Stimulated activated CD4-positive, alpha-beta T cell treated with anti-CD3 and anti-CD28 coated beads, Interleukin-15, amount 100 ng/mL, for 1 hour (primary cell): ENCODE measurements around the gene SLC28A1.
A peak's percentile ranks its signal among the peaks of the same experiment; 100 is the strongest.
"Not testable (repeated sequence)": the region's sequence is repeated elsewhere in the genome, so short reads cannot be mapped to it uniquely, and the experiment has no call there.

ENCODE experiments used
- DNase-seq, 2 donors: peaks; one replicate each; pipeline ENCODE4 v3.0.0-alpha.2; 2020; ENCODE audit warnings: low read depth in 1 of 2, low spot score in 1 of 2

SLC28A1 gene

DNA sequence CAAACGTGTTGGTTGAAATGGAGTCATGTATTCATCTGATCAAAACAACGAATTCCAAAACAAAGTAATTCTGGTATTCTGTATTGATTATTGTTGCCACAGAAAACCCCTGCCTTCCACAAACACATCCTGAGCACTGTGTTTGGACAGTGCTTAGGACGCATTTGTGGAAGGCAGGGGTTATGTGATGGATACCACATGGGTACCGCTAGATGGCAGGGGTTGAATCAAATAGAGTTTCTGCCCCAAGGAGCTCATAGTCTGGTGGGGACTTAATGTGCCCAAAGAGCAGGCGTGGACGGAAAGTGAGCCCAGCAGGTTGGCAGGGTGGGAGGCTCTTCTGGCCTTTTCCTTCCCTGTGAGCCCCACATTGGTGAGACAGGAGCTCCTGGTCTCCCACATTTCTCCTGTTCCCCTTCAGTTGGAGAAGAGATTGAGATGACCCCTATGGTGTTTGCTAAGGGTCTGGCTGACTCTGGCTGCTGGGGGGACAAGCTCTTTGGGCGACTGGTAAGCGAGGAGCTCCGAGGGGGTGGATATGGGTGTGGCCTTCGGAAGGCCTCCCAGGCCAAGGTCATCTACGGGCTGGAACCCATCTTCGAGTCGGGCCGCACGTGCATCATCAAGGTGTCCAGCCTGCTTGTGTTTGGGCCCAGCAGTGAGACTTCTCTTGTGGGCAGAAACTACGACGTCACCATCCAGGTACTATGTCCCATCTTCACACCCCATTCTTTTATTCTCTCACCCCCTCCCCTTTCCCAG, 22.1 kb upstream of the SLC28A1 start:
- DNase-seq: no peak

DNA sequence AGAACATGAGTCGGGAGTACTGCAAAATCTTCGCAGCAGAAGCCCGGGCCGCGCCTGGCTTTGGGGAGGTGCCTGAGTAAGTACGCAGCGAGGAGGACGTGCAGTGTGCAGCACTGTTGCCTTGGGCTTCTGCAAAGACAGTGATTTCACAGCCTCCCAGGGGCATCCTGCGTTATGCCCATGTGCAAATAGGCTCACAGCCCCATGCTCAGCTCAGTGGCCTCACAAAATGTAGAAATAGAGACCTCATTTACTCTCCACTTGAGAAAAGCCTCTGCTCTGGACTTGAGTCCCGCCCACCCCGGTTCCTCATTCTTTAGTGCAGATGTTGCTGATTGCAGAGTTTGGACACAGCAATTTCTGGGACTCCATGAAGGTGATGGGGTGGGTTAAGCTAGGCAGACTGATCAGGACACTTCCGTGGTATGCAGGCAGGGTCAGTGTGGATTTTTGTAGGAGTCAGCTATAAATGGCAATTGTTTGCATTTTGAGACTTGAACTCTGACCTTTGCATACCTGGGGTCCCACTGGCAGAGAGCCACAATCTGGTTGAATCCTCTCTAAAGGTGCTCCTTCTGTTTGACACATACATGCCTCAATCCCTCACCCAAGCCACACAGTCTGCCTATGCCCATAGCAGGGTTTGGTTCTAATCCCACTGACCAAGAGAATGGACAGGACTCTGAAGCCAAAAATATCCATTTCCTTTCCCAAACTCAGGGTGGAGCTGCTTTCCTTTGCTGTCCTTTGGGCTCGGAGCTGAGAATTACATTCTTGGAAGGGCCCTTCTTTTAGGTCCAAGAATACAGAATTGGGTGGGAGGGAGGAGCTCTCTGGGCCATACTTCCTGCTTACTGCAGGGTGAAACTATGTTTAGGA, 20.7 kb upstream of the SLC28A1 start:
- no peak for DNase-seq

DNA sequence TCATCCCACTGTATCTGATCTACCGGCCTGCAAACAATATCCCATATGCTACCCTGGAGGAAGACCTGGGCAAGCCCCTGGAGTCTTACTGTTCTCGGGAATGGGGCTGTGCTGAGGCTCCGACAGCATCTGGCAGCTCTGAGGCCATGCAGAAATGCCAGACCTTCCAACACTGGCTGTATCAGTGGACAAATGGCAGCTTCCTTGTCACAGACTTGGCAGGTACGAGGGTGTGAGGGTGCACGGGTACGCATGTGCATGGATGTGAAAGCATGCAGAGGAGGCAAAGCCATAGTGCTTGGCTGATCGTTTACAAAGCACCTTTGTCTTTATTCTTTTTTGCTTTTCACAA, 20.0 kb upstream of the SLC28A1 start:
- no peak for DNase-seq

DNA sequence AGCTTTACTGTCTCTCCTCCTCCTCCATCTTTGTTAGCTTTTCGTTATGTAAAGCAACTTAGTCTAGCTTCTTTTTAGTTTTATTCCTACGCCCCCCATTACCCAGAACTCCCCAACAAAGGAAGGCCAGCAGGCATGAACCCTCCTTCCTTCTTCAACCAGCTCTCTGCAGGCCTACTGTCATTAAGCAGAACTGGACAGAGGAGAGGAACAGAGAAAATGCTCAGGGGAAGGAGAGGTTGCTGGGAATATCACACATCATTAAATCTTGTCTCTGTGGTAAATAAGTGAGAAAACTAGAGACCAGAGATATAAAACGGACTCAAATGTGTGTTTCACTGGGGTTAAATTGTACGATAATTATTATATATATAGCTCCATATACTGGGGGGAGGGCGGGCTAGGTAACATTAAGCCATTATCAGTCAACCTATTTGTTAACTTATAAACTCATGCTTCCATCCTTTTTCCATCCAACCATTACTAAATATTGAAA, 19.3 kb upstream of the SLC28A1 start:
- no peak for DNase-seq

DNA sequence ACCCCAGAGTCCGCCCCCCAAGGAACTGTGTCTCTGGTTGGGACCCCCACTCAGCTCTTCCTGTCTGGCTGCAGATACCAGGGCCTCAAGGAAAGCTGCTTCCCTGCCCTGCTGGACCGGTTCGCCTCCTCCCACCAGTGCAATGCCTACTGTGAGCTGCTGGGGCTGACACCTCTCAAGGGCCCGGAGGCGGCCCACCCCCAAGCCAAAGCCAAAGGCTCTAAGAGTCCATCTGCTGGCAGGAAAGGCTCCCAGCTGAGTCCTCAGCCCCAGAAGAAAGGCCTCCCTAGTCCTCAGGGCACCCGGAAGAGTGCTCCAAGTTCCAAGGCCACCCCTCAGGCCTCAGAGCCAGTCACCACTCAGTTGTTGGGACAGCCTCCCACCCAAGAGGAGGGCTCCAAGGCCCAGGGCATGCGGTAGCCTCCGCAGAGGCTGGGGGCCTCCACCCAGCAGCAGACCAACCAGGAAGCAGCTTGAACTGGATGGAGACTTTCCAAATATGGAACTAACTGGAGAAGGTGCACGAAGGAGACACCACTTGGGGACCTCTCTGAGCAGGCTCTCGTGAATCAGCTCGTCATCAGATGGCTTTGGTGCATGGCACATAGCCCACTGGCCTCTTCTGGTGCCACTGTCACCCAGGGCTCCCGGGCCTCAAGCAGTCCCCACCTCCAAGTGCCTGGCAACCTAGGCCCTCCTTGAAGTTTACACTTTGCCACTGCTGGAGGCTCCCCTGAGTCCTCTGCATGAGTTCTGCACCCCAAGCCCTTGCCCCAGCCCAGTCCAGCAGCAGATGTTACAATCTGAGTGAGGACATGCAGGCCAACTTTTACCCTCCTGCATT, 16.2 kb upstream of the SLC28A1 start:
- no peak for DNase-seq

DNA sequence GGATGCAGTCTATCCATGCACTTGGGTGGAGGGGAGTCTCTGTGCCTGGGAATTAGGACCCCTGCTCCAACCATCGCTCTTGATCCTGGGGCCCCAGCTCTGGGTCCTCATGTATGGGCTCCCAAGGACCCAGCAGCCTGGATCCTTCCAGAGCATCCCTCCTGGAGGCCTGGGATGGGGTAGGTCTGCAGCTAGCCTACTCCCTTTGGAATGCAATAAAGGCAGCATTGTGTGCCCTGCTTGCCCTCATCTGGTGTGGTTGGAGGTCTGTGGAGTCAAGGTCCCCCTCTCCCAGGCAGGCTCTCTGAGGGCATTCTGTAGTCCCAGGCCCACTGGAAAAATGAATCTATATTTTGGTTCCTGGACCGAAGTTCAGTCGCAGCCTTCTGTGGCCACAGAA, 15.0 kb upstream of the SLC28A1 start:
- no peak for DNase-seq

DNA sequence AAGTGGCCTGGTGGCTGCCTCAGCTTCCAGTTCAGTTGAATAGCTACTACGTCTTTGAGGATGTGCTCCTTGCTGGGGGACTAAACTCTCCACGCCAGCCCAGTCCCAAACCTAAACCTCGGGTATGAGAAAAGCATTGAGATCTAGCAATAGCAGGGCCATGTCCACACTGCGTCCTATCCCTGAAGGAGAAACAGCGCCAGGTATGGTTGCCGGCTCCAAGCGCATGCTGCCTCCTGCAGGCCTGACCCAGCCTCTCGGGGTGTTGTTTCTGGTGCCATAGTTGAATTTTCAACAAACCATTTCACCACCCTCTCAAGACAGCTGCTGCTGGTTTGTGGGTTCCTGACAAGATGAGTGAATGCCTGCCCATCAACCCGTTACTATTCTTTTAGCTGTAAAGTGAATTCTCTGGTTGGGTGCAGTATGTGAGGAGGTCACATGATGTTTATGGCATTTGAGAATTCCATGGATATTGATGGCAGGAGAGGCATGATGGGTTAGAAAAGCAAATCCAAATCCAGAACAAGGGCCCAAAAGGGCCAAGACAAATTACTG, 13.0 kb upstream of the SLC28A1 start:
- DNase-seq: no peak

DNA sequence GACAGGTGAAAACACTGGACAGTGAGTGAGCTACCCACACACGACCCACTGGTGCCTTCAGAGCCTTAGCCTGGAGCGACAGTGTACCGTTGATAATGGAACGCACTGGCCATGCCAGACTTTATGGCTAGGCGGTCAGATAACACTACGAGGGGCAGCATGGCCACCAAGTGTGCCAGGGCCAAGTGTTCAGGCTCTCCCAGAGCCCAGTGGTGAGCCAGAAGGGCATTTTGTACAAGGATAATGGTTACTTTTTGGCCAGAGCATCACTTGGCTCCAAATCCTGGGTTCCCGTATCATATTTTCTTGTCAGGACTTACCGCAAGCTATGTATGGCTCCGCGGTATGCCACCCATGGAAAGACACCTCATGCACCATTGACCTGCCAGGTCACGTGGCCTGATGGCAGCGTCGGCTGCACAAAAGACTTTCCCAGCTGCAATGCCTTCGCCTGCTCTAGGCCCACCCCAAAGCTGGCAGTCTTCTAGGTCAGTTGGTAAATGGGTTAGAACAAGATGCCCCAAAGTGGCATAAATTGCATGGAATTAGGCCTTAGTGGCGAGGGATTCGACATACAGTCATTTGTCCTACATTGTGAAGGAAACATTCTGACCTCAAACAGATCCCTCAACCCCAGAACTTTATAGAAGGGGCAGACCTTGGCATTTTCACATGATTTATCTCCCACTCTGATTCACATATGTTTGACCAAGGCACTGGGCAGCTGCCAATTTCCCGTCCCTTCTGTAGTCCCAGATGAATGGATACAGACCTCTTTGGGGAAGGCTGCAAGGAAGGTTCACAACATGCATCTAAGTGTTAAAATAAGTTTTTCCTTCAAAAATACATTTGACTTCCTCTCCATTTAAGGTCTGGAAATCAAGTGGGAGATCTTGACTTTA, 12.2 kb upstream of the SLC28A1 start:
- DNase-seq: no peak

DNA sequence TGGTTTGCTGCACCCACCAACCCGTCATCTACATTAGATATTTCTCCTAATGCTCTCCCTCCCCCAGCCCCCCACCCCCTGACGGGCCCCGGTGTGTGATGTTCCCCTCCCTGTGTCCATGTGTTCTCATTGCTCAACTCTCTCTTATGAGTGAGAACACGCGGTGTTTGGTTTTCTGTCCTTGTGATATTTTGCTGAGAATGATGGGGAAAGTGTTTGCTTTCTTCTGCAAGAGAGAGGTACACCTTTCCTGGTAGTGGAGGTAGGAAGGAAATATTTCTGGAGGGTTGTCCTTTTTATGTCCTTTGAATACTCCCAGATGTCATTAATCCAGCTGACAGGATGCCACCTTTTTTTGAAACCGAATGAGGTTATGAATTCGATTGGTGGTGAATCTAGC, 10.5 kb upstream of the SLC28A1 start:
- no peak for DNase-seq

DNA sequence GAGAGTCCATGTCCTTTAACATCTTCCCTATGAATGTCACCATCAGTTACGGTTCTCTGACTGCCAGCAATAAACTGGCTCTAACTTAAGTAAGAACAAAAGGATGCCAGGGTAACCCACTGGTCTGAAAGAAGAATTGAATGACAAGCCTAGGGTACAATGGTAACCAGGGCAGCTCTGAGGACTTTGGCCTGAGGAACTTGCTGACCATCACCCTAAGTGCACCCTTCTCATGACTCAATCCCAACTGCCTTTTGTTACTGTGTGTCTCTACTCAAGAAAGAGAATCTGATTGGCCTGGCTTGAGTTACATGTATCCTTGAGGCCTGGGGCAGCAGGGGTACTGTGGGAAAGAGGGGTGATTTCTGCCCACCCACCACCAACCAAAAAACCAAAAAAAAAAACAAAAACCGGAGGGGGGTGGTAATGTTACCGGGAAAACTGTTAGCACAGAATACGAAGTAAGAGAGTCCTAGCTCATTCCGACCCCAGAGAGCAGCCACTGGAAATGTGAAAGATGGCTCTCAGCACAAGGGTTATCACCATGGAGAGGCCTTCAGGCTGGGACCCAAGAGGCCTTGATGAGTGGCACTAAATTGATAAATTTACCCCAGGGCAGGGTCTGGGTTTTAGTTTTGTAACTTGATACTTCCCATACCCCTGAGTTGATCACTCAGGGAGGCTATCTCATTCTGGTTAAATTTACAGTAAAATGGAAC, 9.3 kb upstream of the SLC28A1 start:
- DNase-seq: no peak

DNA sequence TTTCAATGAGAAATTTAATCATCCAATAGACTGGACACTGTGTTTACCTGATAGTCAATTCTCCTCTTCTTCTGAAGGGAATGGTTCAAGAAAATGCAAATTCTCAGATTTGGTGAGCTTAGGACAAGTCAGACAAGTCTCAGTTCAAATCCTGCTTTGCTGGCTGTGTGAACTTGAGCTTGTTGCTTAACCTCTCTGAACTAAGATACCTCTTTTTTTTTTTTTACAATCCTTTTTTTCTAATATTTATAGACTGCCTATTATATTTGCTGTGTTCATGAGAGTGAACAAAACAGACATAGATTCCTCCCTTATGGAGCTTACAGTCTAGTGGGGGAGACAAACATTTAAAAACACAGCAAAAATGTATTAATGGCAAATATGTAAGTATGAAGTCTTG, 8.2 kb upstream of the SLC28A1 start:
- no peak for DNase-seq

DNA sequence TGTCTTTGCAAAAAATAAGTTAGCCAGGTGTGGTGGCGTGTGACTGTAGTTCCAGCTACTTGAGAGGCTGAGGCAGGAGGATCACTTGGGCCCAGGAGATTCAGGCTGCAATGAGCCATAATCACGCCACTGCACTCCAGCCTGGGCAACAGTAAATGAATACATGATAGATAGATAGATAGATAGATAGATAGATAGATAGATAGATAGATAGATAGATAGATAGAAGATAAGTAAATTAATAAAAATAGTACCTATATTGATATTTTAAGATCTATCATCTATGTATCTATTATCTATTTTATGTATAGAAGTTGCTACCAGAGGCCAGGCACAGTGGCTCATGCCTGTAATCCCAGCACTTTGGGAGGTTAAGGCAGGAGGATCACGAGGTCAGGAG, 6.8 kb upstream of the SLC28A1 start:
- not testable (repeated sequence) for DNase-seq

DNA sequence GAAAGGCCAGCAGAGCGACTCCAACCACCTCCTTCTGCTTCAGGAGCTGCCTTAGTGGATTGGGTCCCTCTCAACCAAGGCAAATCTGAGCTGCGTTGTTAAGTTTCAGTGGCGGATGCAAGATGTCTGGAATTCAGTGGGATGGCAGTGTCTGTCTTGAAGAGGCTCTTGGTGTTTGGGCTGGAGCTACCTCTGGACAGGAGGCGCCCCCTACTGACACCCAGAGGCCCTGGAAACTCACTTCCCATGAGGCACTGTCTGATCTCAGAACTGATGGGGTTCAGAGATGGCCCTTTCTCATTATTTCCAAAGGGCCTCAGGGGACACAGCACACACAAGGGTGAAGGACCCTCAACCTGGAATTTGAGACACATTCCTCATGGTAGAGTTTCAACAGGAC, 6.0 kb upstream of the SLC28A1 start:
- peak; percentile 19 to 35 for DNase-seq

DNA sequence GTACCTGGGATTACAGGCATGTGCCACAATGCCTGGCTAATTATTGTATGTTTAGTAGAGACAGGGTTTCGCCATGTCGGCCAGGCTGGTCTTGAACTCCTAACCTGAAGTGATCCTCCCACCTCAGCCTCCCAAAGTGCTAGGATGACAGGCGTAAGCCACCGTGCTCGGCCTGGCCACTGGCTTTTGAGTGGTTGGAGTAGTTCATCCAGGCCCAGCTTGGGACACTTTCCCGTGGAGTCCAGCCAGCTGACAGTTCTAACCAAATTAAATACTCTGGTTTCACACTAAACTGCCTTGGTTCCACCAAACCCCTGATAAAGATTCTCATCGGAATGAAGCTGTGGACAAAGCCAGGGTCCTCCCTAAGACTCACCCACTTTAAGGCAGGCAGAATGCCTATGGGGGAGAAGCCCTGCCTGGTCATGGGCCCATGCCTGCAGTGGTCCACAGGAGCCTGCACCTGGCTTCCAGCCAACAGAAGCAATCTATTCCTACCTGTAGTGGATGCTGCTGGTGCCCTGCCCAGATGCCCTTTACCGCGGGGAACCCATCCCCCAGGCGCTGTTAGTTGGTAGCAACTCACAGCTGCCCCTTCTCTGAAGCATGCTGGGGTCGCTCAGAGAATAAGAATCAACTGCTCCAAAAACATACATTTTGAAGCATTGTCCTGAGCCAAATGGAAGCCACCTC, 5.2 kb upstream of the SLC28A1 start:
- no peak for DNase-seq

DNA sequence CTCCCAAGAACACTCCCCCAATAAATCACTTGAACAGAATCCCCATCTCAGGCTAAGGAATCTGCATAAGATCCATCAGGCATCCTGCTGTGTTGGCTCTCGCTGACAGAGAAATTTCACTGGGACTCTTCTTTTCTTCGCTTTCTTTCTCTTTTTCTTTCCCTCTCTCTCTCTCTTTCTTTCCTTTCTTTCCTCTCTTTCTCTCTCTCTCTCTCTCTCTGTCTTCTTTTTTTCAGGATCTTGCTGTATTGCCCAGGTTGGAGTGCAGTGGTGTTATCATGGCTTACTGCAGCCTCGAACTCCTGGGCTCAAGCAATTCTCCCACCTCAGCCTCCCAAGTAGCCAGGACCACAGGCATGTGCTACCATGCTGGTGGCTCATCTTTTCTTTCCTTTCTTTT, 4.5 kb upstream of the SLC28A1 start:
- DNase-seq: no peak

DNA sequence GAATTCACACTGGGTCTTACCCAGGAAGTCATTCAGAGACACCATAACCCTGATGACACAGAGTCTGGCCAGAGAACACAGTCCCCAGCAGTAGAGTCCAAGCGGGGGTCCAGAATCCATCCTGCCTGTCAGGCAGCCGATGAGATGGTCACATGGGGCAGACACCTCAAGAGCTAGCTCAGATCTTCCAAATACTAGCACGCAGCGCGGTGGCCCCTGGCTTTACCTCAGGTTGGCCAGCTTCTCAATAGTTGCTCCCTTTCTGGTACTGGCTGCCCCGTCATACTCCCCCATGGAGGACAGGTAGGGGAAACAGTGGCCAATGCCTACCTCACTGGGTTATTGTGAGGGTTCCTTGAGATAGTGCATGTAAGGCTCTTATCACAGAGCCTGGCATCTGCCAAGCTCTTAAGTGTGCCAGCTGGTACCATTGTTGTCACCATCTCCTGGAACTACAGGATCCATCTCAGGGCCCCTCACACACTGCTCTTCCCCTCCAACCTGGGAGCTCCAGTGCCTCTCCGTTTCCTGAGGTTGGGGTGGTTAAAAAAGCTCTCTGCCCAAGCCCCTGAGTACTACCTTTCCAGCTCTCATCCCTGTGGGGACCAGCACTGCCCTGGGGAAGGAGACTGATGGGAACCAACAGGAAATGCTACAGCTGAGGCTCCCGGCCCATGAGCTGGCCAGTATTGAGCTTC, 3.5 kb upstream of the SLC28A1 start:
- no peak for DNase-seq

DNA sequence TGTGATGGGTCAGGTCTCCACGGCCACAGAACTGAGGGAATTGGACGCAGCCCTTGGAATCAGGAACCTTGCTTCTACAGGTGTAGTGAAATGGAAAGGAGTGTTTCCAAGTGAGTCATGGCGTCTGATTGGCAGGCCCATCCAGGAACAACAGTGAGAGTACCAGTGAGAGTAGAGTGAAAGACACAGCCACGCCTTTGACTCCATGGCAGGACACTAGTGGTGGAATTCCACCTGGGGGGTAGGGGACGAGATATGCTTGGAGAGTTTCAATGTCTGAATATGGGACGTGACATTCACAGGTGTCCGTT, 3.0 kb upstream of the SLC28A1 start:
- DNase-seq: no peak

DNA sequence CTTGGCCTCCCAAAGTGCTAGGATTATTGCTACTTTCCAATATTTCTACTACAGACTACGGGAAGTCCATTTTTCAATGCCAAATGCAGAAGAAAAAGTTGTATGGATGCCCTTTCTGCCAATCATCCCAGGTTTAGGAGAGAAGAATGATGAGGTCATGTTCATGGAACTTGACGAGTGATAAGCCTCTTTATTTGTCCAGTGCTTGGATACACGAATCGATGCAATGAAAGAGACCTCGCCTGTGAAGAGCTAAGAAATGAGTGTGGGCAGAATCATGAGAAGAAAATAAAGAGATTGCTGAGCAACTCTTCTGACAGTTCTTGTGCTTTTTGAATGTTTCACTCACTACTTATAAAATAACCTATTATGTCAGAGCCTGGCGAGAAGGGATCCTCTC, 996 bp upstream of the SLC28A1 start:
- no peak for DNase-seq

DNA sequence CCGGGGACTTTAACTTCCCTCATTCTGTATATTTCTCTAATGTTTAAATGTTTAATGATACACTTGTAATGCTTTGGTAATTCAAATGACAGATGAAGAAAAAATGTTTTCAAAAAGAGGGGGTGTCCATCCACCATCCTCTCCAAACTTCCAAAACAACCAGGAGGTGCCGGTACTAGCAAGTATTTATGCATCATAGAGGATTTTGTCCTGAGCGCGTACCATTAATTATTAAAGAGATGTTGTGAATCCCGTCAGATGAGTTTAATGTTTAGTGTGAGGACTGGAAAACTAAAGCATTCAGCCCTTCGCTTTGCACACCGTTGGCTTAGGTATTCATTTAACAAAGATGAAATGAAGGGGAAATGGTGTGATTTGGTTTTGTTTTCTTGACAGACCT, 1.3 kb downstream of the SLC28A1 start:
- no peak for DNase-seq
